Astrocyte (in vitro differentiated cells and primary cell): ENCODE results near the gene CDK5R1. TPM values are rescaled to one million over a fixed set of nuclear protein-coding genes. Genes with fewer than 3 reads are reported as not detected.
A peak's percentile ranks its signal among the peaks of the same experiment; 100 is the strongest.

Experiments used
- DNase-seq: peaks from one replicate; pipeline ENCODE4 v3.0.0-alpha.2; 2010; ENCODE audit warnings: low read depth
- FAIRE-seq: peaks from 2 replicates; lab custom pipeline; 2011; peaks lifted over from hg19 to GRCh38; lab: Jason Lieb, UNC
- H2AFZ ChIP-seq: 2 replicates; pipeline ENCODE4 v1.6.0; 2012; ENCODE audit warnings: low read depth, low read length, inconsistent platforms
- H3K27ac ChIP-seq: 2 replicates; pipeline ENCODE4 v1.5.1; 2011; ENCODE audit warnings: low read depth, low read length, inconsistent platforms
- H3K27me3 ChIP-seq: 2 replicates; pipeline ENCODE4 v1.6.0; 2011; ENCODE audit warnings: low read length, inconsistent platforms; ENCODE audit not compliant: insufficient read depth
- H3K36me3 ChIP-seq: 2 replicates; pipeline ENCODE4 v1.5.1; 2011; ENCODE audit warnings: low read length, inconsistent platforms; ENCODE audit not compliant: insufficient read depth
- H3K4me1 ChIP-seq: 2 replicates; pipeline ENCODE4 v1.5.1; 2011; ENCODE audit warnings: low read length, inconsistent platforms; ENCODE audit not compliant: insufficient read depth
- H3K4me2 ChIP-seq: 2 replicates; pipeline ENCODE4 v1.6.0; 2012; ENCODE audit warnings: low read length, inconsistent platforms
- H3K4me3 ChIP-seq: 2 replicates; pipeline ENCODE4 v1.5.1; 2011; ENCODE audit warnings: low read depth, mild to moderate bottlenecking, low read length, inconsistent platforms; ENCODE audit not compliant: insufficient read depth
- H3K79me2 ChIP-seq: 2 replicates; pipeline ENCODE4 v1.6.0; 2012; ENCODE audit warnings: mild to moderate bottlenecking, low read length, inconsistent platforms; ENCODE audit not compliant: insufficient read depth
- H3K9ac ChIP-seq: 2 replicates; pipeline ENCODE4 v1.6.0; 2012; ENCODE audit warnings: mild to moderate bottlenecking, low read length, inconsistent platforms
- H3K9me3 ChIP-seq: 2 replicates; pipeline ENCODE4 v1.5.1; 2012; ENCODE audit warnings: low read depth, mild to moderate bottlenecking, low read length, inconsistent platforms; ENCODE audit not compliant: insufficient read depth
- H4K20me1 ChIP-seq: 2 replicates; pipeline ENCODE4 v1.6.0; 2012; ENCODE audit warnings: low read length, inconsistent platforms; ENCODE audit not compliant: insufficient read depth
- H3K27ac Mint-ChIP-seq: one replicate; pipeline ENCODE4 v1.8.0; 2021; ENCODE audit warnings: mild to moderate bottlenecking, mixed read lengths; ENCODE audit not compliant: unreplicated experiment
- H3K27me3 Mint-ChIP-seq: one replicate; pipeline ENCODE4 v1.8.0; 2021; ENCODE audit warnings: low read depth, mixed read lengths; ENCODE audit not compliant: unreplicated experiment
- H3K36me3 Mint-ChIP-seq: one replicate; pipeline ENCODE4 v1.8.0; 2021; ENCODE audit warnings: low read depth, mixed read lengths; ENCODE audit not compliant: unreplicated experiment
- H3K4me1 Mint-ChIP-seq: one replicate; pipeline ENCODE4 v1.8.0; 2021; ENCODE audit warnings: low read depth, mixed read lengths; ENCODE audit not compliant: unreplicated experiment
- H3K4me3 Mint-ChIP-seq: one replicate; pipeline ENCODE4 v1.8.0; 2021; ENCODE audit warnings: mild to moderate bottlenecking, moderate library complexity, mixed read lengths; ENCODE audit not compliant: unreplicated experiment
- H3K9me3 Mint-ChIP-seq: one replicate; pipeline ENCODE4 v1.8.0; 2021; ENCODE audit warnings: mild to moderate bottlenecking, mixed read lengths; ENCODE audit not compliant: unreplicated experiment
- EZH2 ChIP-seq: IDR thresholded peaks from 2 replicates; pipeline ENCODE4 v1.6.1; 2012; ENCODE audit warnings: mild to moderate bottlenecking, low read length, inconsistent platforms; ENCODE audit not compliant: insufficient read depth
- total RNA-seq: library from RNA; stranded (reverse); gene quantifications from 2 replicates; pipeline ENCODE4 v1.2.1, GENCODE V29; 2021
- TF ChIP-seq, protein P1 (sequence below): IDR thresholded peaks from 2 replicates; pipeline ENCODE4 v1.5.1; 2011; ENCODE audit warnings: low read depth, mild to moderate bottlenecking, inconsistent platforms, low read length, moderate library complexity; ENCODE audit not compliant: insufficient read depth

Gene CDK5R1
- total RNA-seq, 1 donor from 2014 or later: 7.6 TPM

DNA sequence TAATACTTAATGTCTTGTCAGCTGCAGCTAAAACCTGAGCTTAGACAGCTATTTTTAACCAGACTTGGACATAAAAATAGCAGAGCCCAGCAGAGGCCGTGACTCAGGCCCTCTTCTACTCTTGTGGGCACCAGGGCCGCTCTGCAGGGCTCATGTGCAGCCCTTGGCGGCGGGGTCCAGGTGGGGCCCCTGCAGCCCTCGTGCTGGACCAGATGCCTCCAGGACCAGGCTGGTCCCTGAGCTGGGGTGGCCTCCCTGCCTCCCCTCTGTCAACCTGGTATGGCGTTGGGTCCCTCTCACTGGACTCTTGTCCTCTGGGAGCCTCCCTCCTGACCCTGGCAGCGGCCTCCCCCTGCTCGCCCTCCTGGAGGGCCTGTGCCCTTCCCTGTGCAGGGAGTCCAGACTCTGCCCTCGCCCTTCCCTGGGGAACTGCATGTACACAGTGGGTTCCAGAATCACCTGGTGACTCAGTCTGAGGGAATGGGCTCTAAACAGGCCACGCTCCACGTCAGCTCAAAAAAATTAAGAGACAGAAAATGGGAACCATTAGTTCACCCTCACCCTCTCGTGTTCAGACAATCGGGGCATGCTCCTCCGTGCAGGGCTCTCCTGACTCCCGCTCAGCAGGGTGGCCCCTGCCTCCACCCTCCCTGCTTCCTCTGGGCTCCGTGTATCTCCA lies 9.7 kb downstream of the CDK5R1 start:
- peak overlapping the region; percentile 75 for H2AFZ ChIP-seq
- Mint-ChIP-seq H3K9me3 (no peaks in the 10 kb centered on the region), H3K4me1 (peaks cover 27% of the 10 kb centered on the region), H3K27ac (peak overlapping the region; percentile 58), H3K36me3 (peaks cover 1% of the 10 kb centered on the region), H3K4me3 (no peak overlapping the region), H3K27me3 (no peaks in the 10 kb centered on the region)
- no peaks in the 10 kb centered on the region for H4K20me1 ChIP-seq
- H3K9me3 ChIP-seq: no peaks in the 10 kb centered on the region
- FAIRE-seq (peak; percentile 84), DNase-seq (peak; percentile 78)
- H3K4me3 ChIP-seq: no peak overlapping the region
- no peak for TF ChIP-seq EZH2
- TF ChIP-seq, protein P1, sequence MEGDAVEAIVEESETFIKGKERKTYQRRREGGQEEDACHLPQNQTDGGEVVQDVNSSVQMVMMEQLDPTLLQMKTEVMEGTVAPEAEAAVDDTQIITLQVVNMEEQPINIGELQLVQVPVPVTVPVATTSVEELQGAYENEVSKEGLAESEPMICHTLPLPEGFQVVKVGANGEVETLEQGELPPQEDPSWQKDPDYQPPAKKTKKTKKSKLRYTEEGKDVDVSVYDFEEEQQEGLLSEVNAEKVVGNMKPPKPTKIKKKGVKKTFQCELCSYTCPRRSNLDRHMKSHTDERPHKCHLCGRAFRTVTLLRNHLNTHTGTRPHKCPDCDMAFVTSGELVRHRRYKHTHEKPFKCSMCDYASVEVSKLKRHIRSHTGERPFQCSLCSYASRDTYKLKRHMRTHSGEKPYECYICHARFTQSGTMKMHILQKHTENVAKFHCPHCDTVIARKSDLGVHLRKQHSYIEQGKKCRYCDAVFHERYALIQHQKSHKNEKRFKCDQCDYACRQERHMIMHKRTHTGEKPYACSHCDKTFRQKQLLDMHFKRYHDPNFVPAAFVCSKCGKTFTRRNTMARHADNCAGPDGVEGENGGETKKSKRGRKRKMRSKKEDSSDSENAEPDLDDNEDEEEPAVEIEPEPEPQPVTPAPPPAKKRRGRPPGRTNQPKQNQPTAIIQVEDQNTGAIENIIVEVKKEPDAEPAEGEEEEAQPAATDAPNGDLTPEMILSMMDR: no peak
- no peaks in the 10 kb centered on the region for H3K36me3 ChIP-seq
- peaks cover 31% of the 10 kb centered on the region for H3K4me1 ChIP-seq
- H3K27ac ChIP-seq: peak overlapping the region; percentile 71
- peak overlapping the region; percentile 70 for H3K4me2 ChIP-seq
- no peaks in the 10 kb centered on the region for H3K27me3 ChIP-seq
- H3K9ac ChIP-seq: peak overlapping the region; percentile 48
- H3K79me2 ChIP-seq: no peaks in the 10 kb centered on the region

DNA sequence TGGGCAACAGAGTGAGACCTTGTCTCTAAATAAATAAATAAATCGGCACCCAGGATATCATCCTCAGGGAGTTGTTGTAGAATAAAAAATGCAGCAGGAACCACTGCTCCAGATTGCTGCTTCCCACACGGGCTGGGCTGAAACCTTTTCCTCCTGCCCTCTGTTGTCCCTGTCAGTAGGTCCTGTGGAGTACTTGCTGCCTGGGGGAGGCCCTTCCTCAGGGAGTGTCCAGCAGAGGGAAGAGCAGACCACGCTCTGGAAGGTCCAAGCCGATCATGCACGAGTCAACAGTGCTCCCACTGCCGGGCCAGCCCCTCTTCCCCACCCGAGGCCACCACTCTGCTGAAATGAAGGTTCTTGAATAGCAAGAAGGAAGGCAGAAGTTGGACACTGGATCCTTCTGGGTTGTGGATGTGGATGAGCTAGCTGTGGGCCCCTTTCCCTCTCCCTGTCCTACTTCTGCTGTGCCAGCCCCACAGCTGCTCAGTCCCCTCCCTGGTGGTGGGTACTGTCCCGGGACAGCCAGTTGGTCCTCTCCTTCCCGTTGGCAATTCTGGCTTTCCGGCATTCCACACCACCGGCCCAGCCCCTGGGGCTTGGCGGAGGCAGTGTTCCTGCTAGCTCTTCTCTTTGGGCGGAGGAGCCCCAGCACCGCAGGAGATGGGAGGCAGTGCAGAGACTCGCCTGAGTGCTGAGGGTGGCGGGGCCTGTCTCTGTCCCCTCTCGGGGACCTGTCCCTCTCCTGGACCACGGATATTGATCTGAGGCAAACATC lies 10.8 kb downstream of the CDK5R1 start:
- Histone ChIP-seq H3K4me2 (peak overlapping the region; percentile 70), H3K27me3 (no peaks in the 10 kb centered on the region), H3K36me3 (no peaks in the 10 kb centered on the region), H3K79me2 (no peaks in the 10 kb centered on the region), H3K4me1 (peaks cover 26% of the 10 kb centered on the region), H3K9me3 (no peaks in the 10 kb centered on the region), H3K4me3 (no peak overlapping the region), H2AFZ (no peak overlapping the region), H4K20me1 (no peaks in the 10 kb centered on the region), H3K27ac (peak overlapping the region; percentile 71), H3K9ac (no peak overlapping the region)
- FAIRE-seq (no peak), DNase-seq (peak; percentile 11)
- H3K27me3 Mint-ChIP-seq: no peaks in the 10 kb centered on the region
- H3K36me3 Mint-ChIP-seq: peaks cover 1% of the 10 kb centered on the region
- peak overlapping the region; percentile 41 for H3K27ac Mint-ChIP-seq
- no peaks in the 10 kb centered on the region for H3K9me3 Mint-ChIP-seq
- no peak for TF ChIP-seq EZH2
- TF ChIP-seq, protein P1: no peak
- peaks cover 21% of the 10 kb centered on the region for H3K4me1 Mint-ChIP-seq
- H3K4me3 Mint-ChIP-seq: no peak overlapping the region
